ENCODE data around the gene IRGQ.
"Not testable (repeated sequence)": the region's sequence is repeated elsewhere in the genome, so short reads cannot be mapped to it uniquely, and the experiment has no call there.

The IRGQ gene

DNA sequence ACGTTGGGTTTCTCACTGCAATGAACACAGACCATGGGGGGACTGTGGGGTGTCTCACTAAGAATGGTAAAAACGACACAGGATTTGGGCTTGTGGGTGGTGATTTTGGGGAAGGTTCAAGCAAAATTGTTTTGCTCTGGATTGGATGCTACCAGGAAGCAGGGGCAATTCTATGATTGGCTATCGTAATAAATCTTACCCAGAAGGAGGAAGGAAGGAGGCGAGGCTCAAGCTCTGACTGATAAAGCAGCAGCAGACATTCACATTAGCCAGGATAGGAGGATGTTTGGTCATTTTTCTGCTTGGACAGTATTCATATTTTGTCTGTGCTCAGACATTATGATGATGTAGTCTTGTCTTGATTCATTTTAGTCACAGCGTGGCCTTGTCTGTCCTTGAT, 1.9 kb upstream of the IRGQ start:
- no peak for DNase-seq

DNA sequence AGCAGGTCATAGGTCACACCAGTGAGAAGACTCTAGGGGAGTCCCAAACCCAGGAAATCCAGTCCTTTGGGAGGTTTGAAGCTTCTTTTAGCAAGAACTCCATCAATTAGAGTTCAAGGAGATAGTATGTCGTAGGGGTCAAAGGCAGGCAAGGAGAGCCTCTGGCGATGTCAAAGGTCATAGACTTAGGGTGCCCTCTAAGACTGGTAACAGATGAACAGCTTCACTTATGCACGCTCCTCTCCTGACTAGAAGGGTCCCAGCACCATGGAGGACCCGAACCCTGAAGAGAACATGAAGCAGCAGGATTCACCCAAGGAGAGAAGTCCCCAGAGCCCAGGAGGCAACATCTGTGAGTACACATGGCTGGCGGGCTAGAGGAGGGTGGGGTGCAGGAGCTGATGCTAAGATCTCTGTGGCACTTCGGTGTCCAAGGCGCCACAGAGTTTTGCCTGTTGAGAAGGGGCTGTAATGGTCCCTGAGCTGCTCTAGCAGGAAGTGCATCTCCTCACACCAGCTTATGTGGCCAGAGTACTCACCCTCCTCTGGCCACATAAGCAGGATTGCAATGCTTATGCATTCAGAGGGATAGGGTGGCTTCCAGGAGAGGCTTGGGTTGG, 1.0 kb upstream of the IRGQ start:
- no peak for DNase-seq

DNA sequence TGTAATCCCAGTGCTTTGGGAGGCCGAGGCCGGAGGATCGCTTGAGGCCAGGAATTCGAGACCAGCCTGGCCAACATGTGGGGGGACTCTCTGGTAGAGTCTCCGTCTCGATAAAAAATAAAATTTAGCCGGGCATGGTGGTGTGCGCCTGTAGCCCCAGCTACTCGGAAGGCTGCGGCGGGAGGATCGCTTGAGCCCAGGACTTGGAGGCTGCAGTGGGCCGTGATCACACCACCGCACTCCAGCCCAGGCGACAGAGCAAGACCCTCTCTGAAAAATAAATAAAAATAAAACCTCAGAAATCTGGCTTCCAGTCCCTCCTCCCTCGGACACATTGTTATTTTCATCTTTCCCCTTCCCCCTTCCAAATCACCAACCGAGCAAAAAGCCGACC, 332 bp downstream of the IRGQ start:
- no peak for DNase-seq

- peak; percentile 37 for DNase-seq
Observed at GRCh38 chr19:43594710-43595604, 977 bp downstream of the IRGQ start.

DNA sequence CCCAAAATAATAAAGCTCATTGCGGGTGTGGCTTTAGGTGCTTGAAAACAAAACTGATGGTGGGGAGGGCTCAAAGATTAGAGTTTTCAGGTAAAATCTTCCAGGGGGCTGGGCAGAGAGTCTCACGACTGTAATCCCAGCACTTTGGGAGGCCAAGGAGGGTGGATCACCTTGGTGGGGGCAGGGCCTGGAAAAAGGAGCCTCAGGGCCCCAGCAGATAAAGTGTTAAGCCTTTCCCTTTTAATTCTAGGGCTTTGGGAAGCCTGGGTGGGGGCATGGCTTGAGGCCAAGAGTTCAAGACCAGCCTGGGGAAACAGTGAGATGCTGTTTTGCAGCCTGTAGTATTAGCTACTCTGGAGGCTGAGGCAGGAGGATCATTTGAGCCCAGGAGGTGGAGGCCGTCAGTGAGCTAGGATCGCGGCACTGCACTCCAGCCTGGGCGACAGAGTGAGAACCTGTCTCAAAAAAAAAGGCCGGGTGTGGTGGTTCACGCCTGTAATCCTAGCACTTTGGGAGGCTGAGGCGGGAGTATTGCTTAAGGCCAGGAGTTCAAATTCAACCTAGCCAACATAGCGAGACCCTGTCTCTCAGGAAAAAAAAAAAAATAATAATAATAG, 1.7 kb downstream of the IRGQ start:
- no peak for DNase-seq

DNA sequence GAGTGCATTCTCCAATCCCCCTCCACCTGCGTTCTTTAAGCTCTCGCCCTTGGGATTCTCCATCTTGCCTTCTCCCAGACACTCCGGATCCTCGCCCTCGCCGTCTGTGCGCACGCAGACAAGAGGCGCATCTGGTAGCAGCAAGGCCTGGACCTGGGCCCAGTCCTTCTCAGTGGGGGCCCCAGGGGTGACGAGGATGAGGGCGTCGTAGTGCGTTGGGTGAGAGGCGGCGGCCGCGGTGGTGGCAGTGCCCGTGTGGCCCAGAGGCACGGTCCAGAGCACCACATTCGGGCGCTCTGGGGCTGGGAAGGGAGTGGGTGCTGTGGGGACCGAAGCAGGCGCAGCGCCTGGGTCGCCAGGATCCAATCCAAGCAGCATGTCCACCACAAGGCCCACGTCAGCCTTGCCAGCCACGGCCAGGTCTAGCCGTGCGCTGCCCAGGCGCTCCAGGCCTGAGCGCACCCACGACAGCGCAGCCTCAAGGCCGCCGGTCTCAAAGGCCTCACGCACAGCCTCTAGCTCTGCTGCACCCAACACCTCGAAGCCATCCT, 3.1 kb downstream of the IRGQ start:
- no peak for DNase-seq

GRCh38 chr19:43591904-43592772, 3.8 kb downstream of the IRGQ start:
- DNase-seq = no peak

DNA sequence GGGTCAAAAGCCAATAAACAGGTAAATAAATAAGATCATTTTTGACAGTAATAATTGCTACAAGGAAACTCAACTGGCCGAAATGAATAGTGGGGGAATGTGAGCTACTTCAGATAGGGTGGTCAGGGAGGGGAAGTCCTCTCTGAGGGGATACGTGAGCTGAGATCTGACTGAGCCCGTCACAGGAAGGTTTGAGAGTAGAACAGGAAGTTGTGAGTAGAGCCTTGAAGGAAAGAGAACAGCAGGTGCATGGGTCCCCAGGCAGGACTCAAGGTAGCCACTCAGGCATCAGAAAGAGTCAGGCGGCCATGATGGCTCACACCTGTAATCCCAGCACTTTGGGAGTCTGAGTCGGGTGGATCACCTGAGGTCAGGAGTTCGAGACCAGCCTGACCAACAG, 6.3 kb downstream of the IRGQ start:
- no peak for DNase-seq

GRCh38 chr19:43589277-43589676, 6.7 kb downstream of the IRGQ start:
- DNase-seq = no peak

GRCh38 chr19:43587029-43587428, 8.9 kb downstream of the IRGQ start:
- not testable (repeated sequence) for DNase-seq

DNA sequence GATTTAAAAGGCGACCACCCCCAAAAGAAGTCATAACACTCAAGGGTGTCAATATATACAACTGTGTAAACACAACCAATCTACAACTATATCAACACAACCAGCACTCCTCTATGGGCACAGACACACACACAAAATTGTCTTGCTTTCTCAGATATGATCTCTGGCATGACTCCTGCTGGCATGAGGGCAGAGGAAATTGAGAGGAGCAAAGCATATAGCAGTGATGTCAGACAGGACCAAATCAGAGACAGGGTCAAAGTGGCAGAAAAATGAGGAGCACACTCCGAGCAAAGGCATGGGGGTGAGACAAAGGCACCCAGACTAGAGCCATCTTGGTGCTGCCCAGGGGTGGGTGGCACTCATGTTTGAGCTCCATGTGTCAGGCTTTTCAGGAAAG, 9.6 kb downstream of the IRGQ start:
- DNase-seq = no peak

DNA sequence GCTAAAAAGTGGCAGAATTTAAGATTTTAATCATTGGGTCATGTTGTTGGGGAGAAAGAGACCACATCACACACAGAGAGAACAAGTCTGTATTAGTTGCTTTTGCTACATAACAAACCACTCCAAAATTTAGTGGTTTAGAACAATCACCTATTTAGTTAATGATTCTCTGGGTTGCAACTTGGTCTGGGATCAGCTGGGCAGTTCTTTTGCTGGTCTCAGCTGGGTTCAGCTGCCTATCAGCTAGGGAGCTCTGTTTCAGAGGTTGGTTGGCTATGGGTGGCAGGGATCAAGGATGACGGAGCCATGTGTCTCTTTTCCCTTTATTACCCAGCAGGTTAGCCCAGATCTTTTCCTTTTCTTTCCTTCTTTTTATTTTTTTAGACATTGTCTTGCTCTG, 11.4 kb downstream of the IRGQ start:
- no peak for DNase-seq

GRCh38 chr19:43582495-43582894, 13.4 kb downstream of the IRGQ start:
- DNase-seq = no peak

DNA sequence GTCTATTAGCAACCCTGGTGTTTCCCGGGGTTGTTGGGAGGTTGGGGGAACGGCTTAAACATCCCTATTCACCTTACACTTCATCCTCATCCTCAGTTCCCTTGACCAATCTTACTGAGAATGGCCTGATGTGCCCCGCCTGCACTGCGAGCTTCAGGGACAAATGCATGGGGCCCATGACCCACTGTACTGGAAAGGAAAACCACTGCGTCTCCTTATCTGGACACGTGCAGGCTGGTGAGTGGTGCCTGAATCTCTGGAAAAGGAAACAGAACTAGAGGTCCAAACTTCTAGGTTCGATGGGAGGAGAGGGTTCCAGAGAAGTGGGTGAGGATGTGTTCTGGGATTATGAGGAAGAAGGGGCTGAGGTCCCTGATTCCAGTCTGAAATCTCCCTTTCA, 14.5 kb downstream of the IRGQ start:
- DNase-seq = no peak

GRCh38 chr19:43578787-43579186, 17.1 kb downstream of the IRGQ start:
- DNase-seq = no peak

DNA sequence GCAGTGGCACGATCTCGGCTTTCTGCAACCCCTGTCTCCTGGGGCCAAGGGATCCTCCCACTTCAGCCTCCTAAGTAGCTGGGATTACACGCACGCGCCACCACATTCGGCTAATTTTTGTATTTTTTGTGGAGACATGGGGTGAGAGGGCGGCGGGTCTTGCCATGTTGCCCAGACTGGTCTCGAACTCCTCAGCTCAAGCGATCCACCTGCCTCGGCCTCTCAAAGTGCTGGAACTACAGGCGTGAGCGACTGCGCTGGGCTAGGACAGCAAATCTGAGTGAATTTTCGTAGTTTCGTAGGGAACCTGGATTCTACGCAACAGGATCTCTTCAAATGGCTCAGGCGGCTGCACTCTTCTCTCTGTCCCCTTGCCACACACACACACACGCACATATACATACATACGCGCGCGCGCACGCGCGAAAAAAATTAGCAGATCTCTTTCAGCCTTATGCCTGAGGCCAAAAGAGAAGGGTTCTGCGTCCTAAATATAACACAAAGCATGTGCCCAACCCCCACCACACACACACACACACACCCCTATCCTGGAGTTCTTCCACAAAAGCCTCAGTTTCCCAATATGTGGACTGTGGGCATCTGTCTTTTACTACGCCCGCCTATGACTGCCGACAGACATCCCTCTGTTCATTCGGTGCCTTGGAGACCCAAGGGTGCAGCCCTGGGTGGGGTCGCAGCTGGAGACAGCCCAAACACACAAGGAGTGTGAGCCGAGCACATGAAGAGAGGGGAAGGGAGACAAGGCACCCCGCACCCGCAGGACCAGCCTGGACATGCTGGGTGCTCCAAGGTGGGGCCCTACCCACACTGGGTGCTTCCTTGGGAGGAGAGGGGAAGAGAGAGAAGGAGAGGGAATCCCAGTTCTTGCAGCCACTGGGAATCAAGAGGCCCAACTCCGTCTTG, 19.7 kb downstream of the IRGQ start:
- no peak for DNase-seq

GRCh38 chr19:43575156-43575950, 20.6 kb downstream of the IRGQ start, which contains the start of the genes PINLYP and XRCC1:
TSS of gene PINLYP (plus strand) at chr19:43575801. CDS start at chr19:43577192, 1,391 bp downstream.
TSS of gene XRCC1 (minus strand) at chr19:43575527. CDS start at chr19:43575458, 69 bp downstream.
- peak; percentile 99 for DNase-seq

GRCh38 chr19:43574424-43575155, 21.3 kb downstream of the IRGQ start:
- no peak for DNase-seq

GRCh38 chr19:43572171-43572588, 23.8 kb downstream of the IRGQ start:
- no peak for DNase-seq

Measured in NCI-H1105 (cell line).